ENCODE data around the gene S1PR5.
"Not testable (repeated sequence)": the region's sequence is repeated elsewhere in the genome, so short reads cannot be mapped to it uniquely, and the experiment has no call there.

Gene S1PR5

GRCh38 chr19:10552510-10553053, 35.3 kb upstream of the S1PR5 start:
- H2AFZ ChIP-seq (ENCODE audit: low read depth, low read length, severe bottlenecking): no peak overlapping the region
- peak overlapping the region; percentile 93 for H3K27ac ChIP-seq (ENCODE audit: low read depth, low read length)
- no peaks in the 10 kb centered on the region for H3K79me2 ChIP-seq (ENCODE audit: insufficient read depth, low read length)
- no peak overlapping the region for H3K4me3 ChIP-seq (ENCODE audit: insufficient read depth, low read length, poor library complexity, severe bottlenecking)
- H3K4me2 ChIP-seq (ENCODE audit: low read depth, low read length, poor library complexity, severe bottlenecking): no peak overlapping the region
- H3F3A ChIP-seq (ENCODE audit: insufficient read depth): peaks cover 36% of the 10 kb centered on the region
- H3K9ac ChIP-seq (ENCODE audit: low read length): no peak overlapping the region
- TF ChIP-seq CTCF (IDR thresholded peaks at IDR 0.05; ENCODE audit: insufficient read depth, low read length, poor library complexity, severe bottlenecking) (no peak), EZH2phosphoT487 (conservative IDR thresholded peaks at IDR 0.05; ENCODE audit: low read length) (no peak)
- no peaks in the 10 kb centered on the region for H3K27me3 ChIP-seq (ENCODE audit: low read length)
- no peaks in the 10 kb centered on the region for H3K9me3 ChIP-seq (ENCODE audit: insufficient read depth, low read length)
- H3K9me2 ChIP-seq (replicated peaks; ENCODE audit: insufficient read depth, low read length): no peaks in the 10 kb centered on the region
- H4K20me1 ChIP-seq (ENCODE audit: low read depth, low read length): no peaks in the 10 kb centered on the region; the same call in 1 of the 2 replicates
- peaks cover 3% of the 10 kb centered on the region; the same call in 1 of the 2 replicates for H3K36me3 ChIP-seq (ENCODE audit: low read length)

- Histone ChIP-seq H3K36me3 (ENCODE audit: low read length) (peaks cover 3% of the 10 kb centered on the region; the same call in 1 of the 2 replicates), H3K27me3 (ENCODE audit: low read length) (no peaks in the 10 kb centered on the region), H3K9ac (ENCODE audit: low read length) (no peak overlapping the region), H3K9me2 (replicated peaks; ENCODE audit: insufficient read depth, low read length) (no peaks in the 10 kb centered on the region), H3K9me3 (ENCODE audit: insufficient read depth, low read length) (no peaks in the 10 kb centered on the region), H4K20me1 (ENCODE audit: low read depth, low read length) (no peaks in the 10 kb centered on the region; the same call in 1 of the 2 replicates), H2AFZ (ENCODE audit: low read depth, low read length, severe bottlenecking) (no peak overlapping the region), H3K27ac (ENCODE audit: low read depth, low read length) (peak overlapping the region; percentile 93; the same call in 1 of the 2 replicates), H3K4me2 (ENCODE audit: low read depth, low read length, poor library complexity, severe bottlenecking) (no peak overlapping the region), H3K79me2 (ENCODE audit: insufficient read depth, low read length) (no peaks in the 10 kb centered on the region), H3F3A (ENCODE audit: insufficient read depth) (peaks cover 36% of the 10 kb centered on the region), H3K4me3 (ENCODE audit: insufficient read depth, low read length, poor library complexity, severe bottlenecking) (no peak overlapping the region)
- no peak for TF ChIP-seq EZH2phosphoT487 (conservative IDR thresholded peaks at IDR 0.05; ENCODE audit: low read length)
- peak; percentile 14 for TF ChIP-seq CTCF (IDR thresholded peaks at IDR 0.05; ENCODE audit: insufficient read depth, low read length, poor library complexity, severe bottlenecking)
These were observed 34.6 kb upstream of the S1PR5 start for GRCh38 chr19:10551698-10552301.

GRCh38 chr19:10551006-10551405, 33.8 kb upstream of the S1PR5 start:
- H3K4me3 ChIP-seq (ENCODE audit: insufficient read depth, low read length, poor library complexity, severe bottlenecking); H3K27me3 ChIP-seq (ENCODE audit: low read length); H2AFZ ChIP-seq (ENCODE audit: low read depth, low read length, severe bottlenecking); H3K4me2 ChIP-seq (ENCODE audit: low read depth, low read length, poor library complexity, severe bottlenecking); H3K9me2 ChIP-seq (replicated peaks; ENCODE audit: insufficient read depth, low read length); H3K79me2 ChIP-seq (ENCODE audit: insufficient read depth, low read length); H3K9me3 ChIP-seq (ENCODE audit: insufficient read depth, low read length); H4K20me1 ChIP-seq (ENCODE audit: low read depth, low read length); H3K36me3 ChIP-seq (ENCODE audit: low read length); H3K9ac ChIP-seq (ENCODE audit: low read length); H3K27ac ChIP-seq (ENCODE audit: low read depth, low read length): not testable (repeated sequence)
- H3F3A ChIP-seq (ENCODE audit: insufficient read depth): peaks cover 35% of the 10 kb centered on the region

GRCh38 chr19:10550336-10550735, 33.1 kb upstream of the S1PR5 start:
- Histone ChIP-seq H3K4me3 (ENCODE audit: insufficient read depth, low read length, poor library complexity, severe bottlenecking) (no peak overlapping the region), H3K9me3 (ENCODE audit: insufficient read depth, low read length) (no peaks in the 10 kb centered on the region), H2AFZ (ENCODE audit: low read depth, low read length, severe bottlenecking) (no peak overlapping the region), H3K27ac (ENCODE audit: low read depth, low read length) (no peak overlapping the region), H3K9ac (ENCODE audit: low read length) (no peak overlapping the region), H3K9me2 (replicated peaks; ENCODE audit: insufficient read depth, low read length) (no peaks in the 10 kb centered on the region), H3F3A (ENCODE audit: insufficient read depth) (peaks cover 29% of the 10 kb centered on the region), H3K4me2 (ENCODE audit: low read depth, low read length, poor library complexity, severe bottlenecking) (no peak overlapping the region), H4K20me1 (ENCODE audit: low read depth, low read length) (no peaks in the 10 kb centered on the region; the same call in 1 of the 2 replicates), H3K79me2 (ENCODE audit: insufficient read depth, low read length) (no peaks in the 10 kb centered on the region), H3K27me3 (ENCODE audit: low read length) (no peaks in the 10 kb centered on the region), H3K36me3 (ENCODE audit: low read length) (peaks cover 3% of the 10 kb centered on the region; the same call in 1 of the 2 replicates)
- TF ChIP-seq CTCF (IDR thresholded peaks at IDR 0.05; ENCODE audit: insufficient read depth, low read length, poor library complexity, severe bottlenecking): no peak
- no peak for TF ChIP-seq EZH2phosphoT487 (conservative IDR thresholded peaks at IDR 0.05; ENCODE audit: low read length)

All from SU-DHL-6 (cell line).